HG03139 (cell line): ENCODE measurements around the gene CMKLR1.

Experiments used
- ATAC-seq: cut with Tn5 transposase; IDR thresholded peaks from one replicate; pipeline ENCODE4 v1.9.1; 2021; ENCODE audit not compliant: unreplicated experiment

Gene CMKLR1

DNA sequence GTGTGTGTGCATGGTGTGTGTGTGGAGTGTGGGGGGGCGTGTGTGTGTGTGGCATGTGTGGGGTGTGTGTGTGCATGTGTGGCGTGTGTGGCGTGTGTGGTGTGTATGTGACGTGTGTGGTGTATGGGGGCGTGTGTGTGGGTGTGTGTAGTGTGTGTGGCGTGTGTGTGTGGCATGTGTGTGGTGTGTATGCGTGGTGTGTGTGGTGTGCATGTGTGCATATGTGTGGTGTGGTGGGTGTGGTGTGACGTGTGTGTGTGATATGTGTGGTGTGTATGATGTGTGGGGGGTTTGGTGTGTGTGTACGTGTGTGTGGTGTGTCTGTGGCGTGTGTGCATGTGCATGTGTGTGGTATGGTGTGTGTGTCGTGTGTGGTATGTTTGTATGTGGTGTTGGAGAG is 24.1 kb upstream of the CMKLR1 start:
- no peak for ATAC-seq

DNA sequence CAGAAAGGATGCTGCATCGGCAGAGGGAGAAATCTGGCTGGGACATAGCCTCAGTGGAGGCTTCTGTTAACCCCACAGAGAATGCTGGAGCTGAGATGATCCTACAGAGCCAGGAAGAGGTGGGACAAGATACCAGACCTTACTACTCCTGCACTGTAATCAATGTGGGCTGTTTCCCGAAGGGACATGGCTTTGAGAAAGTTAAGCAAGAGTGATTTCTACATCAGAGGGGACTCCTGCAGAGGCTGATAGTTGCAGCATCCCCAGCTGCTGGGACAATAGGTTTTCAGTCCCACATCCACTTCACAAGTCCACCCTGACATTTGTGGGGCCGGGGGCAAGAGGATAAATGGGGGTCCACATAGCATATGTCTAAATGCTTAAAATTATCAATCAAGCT is 22.5 kb upstream of the CMKLR1 start:
- ATAC-seq: no peak

DNA sequence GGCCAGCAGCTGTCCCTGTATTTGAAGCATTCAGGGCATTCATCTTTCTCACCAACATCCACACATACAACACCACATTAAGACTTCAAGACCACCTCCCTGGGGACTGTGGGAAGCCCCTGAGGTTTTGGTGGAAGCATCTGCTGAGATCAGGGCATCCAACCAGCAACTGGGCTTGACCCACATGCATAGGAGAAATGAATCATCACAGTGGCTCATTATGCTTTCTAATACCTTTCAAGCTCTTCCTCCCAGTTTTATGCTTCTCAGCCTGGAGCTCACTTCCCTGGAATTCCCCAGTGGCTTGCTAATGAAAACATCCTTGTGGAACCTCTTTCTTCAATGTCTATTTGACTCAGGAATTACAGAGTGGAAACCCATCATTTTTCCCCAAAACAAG is 21.4 kb upstream of the CMKLR1 start:
- ATAC-seq: no peak

DNA sequence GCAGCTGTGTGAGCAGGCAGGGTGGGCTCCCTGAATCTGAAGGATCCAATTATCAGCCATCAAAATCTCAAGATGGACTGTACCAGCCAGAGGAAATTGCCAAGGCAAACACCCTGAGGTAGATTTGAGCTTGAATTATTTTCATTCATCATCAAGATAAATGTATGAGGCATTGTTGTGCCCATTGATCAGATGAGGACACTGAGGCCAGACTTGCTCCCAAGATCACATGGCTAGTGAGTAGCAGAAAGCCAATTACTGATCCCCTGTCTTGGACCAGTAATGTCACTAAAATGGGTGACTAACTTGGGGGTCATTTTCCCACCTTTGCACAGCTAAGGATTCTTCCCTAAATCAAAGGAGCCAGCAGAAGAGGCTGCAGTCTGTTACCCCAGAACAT is 20.9 kb upstream of the CMKLR1 start:
- ATAC-seq: no peak

DNA sequence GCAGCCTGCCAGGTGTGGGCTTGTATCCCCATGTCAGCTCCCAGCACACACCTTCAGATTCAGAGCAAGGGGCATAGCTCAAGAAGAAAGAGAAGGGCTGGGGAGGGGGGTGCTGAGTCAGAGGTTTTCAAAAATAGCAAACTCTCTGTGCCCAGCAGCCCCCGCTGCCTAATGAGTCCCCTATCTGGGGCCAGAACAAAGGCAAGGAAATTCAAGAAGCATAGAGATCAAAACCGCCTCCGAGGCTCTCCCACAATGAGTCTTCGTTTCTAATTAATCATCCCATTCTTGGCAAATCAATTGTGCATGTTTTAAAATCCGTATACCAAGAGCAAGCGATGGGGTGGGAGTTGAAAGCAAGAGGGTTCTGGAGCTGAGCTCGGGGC is 19.5 kb upstream of the CMKLR1 start:
- ATAC-seq: no peak

DNA sequence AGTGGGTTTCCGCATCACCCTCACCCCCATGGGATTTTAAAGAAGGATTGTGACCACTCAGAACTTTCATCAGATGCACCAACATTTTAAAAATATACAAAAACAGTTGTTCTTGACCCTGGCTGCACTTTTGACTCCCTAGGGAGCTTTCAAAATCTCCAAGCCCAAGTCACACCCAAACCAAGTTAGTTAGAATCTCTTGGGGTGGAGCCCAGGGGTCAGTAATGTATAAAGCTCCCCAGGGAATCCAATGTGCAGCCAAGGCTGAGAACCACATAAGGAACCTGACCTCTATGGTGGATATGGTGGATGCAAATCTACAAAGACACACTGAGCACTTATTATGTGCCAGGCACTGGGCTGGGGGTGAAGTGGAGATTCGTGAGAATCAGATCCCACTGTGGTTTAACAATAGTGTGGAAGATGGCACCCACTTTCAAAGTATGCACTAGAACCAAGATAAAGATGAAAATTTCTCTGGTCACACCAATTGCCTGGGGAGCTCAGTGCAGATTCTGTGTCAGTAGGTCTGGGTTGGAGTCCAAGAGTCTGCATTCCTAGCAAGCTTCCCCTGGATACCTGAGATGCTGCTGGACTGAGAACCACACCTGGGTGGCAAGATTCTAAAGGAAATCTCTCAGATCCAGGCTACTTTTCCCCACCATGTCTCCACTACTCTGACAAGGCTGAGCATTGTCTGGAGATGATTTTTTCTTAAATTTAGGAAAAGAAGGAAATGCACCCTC is 18.9 kb upstream of the CMKLR1 start:
- no peak for ATAC-seq

DNA sequence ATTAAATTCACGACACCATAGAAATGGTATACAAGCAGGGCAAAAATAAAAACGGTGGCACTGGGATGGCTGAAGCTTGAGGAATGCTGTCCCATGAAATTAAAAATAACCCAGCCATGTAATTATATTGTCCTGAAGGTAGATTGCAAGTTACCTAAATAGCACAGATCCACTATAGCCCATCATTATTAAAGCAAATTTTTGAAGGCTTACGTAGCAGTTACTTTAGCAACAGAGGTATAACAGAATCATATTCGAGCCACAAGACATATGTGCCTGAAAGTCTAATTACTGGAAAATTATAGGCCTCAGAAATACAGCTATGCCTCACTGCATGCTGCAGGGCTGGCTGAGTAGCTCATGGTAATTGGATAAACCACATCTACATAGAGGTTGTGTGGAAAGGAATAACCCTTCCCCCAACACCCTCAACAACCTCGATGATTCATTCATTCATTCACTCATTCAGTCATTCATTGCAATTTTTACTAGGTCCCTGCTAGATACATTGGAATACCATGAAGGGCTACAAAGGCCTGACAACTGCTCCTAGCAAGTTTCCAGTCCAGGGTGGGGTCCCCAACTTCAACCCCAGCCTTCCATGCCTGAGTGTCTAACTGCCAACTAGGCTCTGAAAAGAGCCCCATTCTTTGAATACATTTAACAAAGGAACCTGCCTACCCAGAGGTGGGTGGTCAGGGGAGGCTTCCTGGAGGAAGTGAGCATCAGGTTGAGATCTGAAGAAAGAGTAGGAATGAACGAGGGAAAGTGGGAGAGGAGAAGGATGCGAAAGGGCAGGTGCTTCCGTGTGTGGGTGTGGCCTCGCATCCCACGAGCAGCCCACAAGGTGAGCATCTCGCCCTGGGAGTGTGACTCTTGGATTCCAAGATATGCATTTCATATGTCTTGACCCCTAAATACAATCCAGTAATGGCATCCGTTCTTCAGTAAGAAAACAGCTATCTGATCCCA is 18.0 kb upstream of the CMKLR1 start:
- ATAC-seq: no peak

DNA sequence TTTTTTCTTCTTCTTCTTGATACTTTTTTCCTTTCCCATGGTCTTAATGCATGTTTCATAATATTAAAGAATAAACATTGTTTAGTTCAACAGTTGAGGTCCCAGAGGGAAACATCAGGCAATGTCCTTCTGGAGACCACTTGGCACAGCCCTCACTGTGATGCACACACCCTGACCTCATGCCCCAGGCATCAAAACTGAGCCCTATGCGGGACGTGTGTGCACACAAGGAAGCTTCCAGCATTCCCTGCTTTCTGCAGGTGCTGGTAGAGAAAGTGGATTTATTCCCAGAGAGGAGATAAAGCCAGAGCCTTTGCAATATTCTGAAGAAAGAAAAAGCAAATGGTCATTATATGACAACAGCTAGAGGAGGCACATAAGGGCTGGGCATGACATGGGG is 16.0 kb upstream of the CMKLR1 start:
- no peak for ATAC-seq

DNA sequence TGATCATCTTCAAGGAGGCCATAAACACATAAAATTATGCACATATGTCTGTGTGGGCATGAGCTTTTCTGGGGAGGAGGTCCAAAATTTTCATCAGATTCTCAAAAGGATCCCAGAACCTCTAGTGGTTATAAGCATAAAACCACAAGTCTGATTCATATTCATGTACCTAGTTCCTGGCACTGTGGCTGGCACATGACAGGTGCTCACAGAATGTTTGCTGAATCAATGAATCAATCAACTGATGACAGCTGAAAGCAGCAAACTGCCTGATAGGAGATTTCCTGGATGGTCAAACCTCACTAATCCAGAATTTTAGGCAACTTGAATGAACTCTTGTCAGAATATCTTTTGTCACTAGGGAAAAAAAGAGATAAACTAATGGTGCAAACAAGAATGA is 13.5 kb upstream of the CMKLR1 start:
- no peak for ATAC-seq

DNA sequence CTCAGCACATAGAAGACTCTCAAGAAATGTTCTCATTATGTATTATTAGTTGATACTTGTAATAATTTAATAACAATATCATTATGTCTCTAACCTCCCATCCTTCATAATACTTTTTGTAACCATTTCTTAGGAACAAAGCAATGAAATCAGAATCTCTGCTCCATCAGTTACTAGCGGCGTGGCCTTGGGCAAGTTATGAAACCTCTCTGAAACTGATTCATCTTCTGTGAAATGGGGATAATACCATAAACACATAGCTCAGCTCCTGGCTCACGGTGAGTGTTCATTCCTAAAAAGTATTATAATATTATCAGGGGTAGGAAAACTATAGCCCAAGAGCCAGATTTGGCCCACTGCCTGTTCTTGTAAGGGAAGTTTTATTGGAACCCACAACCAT is 11.4 kb upstream of the CMKLR1 start:
- ATAC-seq: no peak

DNA sequence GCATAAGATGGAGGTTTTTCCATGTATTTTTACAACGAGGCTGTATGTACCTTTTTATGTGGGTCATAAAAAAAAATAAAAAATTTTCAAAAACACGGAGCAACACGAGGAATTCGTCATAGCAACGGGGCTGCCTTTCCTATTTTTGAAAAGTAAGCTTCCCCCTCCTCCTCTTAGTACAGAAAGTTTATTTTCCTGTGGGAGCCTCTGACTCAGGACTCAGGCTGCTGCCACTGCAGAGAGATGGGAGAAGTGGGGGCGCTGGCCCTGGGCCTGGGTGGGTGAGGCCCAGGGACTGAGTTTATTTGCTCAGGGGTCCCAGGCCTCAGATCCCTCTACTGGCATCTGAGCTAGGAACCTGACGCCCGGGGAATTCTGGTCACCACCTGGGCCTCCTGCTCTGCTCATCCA is 10.2 kb upstream of the CMKLR1 start:
- ATAC-seq: no peak

DNA sequence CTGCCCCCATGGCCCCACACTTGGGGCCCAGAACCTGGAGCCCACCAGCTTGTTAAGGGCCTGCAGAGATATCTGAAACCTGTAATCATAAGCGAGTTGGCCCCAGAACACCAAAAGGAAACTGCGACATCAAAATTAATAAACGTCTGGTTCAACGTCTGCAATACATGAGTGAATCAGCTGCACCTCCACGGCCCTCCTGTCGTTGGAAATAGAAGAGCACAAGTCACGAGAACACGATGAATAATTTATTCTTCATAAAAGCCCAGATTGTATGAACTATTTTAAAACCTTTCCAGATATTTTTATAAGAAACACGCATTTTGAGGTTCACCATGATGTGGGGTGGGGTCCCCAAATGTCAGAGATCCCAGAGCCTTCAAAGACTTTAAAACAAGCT is 9.7 kb upstream of the CMKLR1 start:
- ATAC-seq: no peak

DNA sequence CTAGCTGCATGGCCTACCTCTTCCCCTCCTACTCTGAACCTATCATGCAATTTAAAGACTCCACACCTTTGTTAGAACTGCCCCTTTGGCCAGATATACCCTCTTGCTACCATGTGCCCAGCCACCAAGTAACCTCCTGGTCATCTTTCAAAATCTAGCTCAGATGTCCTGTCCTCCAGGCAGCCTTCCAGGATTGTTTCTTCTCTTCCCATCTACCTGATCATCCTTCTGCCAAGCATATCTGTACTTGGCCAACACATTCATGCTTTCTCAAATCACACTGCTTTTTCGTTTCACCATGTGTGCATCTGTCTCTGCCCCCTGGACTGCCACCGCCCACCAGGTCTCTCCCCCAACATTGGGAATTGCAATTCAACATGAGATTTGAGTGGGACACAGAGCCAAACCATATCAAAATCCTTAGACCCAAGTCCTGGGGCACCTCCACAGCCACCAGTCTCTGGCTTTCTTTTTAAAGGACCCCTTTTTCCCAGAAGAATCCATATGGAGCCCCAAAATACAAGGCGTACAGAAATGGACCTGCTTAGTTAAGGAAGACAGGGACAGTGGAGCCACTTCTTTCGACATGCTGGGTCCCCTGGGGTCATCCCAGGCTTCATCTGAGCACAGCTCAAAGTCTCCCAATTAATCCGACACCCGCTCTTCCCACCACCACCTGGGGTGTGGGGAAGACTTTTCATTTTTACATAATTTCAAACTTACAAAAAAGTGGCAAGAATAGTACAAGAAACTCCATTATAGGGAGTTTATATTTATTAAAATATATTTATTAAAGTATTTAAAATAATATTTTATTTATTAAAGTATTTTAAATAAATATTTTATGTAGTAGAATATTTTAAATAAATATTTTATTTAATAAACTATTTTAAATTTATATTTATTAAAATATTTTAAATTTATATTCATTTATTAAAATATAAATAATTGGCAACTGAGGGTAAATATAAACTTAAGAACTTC is 7.9 kb upstream of the CMKLR1 start:
- no peak for ATAC-seq

DNA sequence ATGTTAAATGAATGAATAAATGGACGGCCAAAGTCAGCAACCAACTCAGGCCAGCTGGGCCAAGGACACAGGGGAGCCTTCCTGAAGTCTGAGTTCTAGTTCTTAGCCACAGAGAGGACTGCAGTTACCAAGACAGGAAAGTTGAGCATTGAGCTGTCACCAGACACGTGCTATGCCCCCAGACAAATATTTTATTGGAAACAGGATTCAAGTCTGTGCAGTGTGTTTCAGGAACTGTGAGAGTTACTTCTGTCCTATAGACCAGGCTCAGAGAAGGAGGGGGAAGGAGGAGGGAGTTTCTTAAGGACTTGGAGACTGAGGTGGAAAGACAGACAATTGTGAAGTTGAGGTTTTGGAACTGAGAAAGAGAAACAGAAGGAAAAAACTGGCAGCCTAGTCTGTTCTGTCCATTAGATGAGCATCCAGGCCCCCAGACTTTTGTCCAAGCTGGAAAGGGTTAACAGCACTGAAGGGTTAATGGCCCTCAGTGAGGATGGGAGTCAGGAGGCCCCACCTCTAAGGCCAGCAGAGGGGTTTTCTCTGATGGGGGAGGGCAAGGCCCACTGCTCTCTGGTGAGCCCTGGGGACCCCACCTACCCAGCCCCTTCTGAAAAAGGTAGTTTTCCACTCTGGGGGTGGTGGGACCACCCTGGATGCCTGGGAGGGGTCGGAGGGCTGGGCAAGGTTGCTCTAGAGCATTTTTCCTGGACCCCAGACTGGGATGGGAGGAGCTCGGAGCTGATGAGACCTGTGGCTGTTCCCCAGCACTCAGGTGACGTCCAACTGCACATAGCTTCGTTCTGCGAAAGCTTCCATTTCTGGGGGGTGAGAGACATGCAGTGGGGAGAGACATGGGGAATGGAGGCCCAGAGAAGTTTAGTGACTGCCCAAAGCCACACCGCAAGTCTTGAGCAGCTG is 6.9 kb upstream of the CMKLR1 start:
- ATAC-seq: no peak

DNA sequence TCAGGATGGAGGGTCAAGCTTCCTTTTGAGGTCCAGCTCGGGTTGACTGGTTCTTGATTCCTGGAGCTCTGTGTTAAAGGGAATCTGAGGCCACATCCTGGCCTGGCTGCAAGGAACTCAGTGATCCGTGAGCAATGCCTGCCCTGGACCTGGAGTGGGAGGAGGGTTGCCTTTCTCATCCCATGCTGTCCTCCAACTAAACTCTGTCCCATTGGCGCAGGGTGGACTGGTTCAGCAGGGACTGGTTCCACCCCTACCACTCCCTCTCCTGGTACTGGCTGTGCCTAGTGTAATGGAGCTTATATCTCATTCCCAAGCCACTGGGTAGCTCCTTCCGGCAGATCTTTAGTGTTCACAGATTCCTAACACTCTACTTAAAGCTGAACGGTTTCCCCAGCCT is 3.9 kb upstream of the CMKLR1 start:
- ATAC-seq: no peak

DNA sequence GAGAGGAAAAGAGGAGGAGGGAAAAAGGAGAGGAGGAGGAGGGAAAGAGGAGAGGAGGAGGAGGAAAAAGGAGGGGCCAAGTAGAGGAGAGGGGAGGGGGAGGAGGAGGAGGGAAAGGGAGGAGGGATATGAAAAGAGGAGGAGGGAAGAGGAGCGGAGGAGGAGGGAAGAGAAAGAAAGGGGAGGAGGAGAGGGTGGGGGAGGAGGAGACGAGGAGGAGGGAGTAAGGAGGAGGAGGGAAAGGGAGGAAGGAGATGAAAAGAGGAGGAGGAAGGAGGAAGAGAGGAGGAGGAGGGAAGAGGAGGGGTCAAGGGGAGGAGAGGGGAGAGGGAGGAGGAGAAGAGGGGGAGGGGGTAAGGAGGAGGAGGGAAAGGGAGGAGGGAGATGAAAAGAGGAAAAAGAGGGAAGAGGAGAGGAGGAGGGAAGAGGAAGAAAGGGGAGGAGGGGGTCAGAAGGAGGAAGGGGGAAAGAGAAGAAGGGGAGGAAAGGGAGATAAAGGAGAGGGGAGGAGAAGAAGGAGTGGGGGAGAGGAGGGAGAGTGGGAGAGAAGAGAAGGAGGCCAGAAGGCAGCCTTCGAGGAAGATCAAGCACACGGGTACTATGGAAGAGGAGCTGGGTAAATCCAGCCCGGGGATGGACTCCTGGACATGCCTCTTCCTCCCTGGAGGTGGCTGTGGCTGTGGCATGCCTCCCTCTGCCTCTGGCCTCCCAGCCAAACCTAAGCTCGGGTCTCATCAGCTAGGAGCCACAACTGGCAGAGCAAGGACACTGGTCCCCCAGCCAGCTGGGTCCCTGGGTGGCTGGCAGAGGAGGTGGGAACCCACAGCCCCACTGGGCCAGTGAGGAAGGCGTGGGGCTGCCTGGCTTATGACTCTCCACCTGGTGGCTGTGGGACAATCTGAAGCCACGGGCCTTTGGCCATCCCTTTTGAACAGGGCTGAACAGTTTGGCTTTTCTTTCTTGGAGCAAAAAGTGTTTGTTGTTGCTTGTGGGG is 3.0 kb upstream of the CMKLR1 start:
- no peak for ATAC-seq

DNA sequence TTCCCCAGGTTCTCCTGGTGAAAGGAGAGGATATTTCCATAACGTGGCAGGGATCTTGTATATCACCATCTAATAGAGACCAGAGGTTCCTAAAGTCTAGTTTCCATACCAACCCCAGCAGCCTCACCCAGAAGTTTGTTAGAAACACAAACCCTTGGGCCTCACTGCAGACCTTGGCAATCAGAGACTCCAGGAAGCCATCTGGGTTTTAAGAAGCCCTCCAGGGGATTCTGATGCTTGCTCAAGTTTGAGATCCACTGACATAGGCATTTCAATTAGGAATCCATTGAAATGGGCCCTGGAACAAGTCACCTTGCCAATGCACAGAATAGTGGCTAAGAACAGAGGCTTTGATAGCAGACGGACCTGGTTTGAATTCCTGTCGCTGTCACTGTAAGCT is 2.2 kb upstream of the CMKLR1 start:
- ATAC-seq: no peak

DNA sequence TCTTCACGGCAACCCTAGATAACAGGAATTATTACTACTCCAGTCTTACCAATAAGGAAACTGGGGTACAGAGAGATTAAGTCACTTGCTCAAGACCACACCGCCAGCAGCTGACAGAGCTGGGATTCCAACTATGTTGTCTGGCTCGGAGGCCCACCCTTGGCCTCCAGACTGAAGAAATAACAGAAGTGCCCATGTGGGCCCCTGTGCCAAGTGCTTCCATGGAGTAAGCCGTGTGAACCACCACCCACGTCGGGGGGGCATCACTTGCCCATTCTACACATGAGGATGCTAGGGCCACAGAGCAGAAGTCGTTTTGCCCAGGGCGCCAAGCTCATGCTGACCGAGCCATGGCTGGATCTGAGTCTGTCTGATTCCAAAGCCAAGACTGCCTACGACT is 926 bp upstream of the CMKLR1 start:
- ATAC-seq: no peak
